Endometrial microvascular endothelial cells (primary cell): Measurements from ENCODE around the gene PLAC1. TPM values are rescaled to one million over a fixed set of nuclear protein-coding genes. Genes with fewer than 3 reads are reported as not detected.

Experiments
- in situ Hi-C: cut with HindIII; loops from 2 replicates; pipeline ENCODE4 v1.10.0; 2017; ENCODE audit warnings: low sequenced_read_pairs, low pct_unique_long_range_greater_than_20kb; ENCODE audit errors: inconsistent ontology term
- total RNA-seq: library from RNA; depleted of rRNA; stranded (reverse); fragments of >200 nt; gene quantifications from one replicate; pipeline ENCODE4 v1.2.3, GENCODE V29; 2015; ENCODE audit errors: inconsistent ontology term

Gene PLAC1
- total RNA-seq, 1 donor from 2014 or later = not detected

DNA sequence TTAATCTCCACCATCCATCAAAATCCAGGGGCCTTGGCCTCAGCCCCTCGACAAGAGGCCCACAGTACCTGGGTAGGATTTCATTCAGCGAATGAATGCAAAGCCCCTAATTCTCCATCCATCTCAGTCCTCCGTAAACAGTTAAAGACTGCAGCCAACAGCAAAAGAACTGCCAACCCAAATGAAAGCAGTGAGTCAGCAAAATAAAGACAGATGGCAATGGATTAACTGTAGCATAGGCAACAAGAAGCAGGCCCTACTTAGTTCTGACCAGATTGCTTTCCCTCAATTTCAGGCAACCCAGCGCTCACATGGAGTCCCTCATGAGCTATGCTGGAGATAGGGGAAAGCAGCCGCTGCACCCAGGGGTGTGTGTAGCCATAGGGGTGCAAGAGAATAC is 21.4 kb downstream of the PLAC1 start:
- in situ Hi-C loops = no loop called here

DNA sequence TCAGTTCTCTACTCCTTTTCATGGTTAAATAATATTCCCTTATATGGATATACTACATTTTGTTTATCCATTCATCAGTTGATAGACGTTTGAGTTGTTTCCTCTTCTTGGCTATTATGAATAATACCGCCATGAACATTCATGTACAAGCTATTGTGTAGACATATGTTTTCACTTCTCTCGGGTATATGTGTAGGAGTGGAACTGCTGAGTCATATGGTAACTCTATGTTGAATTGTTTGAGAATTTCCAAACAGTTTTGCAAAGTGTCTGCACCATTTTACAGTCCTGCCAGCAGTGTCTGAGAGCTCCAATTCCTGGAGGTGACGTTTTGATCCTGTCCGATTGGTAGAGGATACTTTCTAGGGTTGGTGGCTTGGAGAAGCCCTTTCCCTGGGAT is 23.6 kb downstream of the PLAC1 start:
- in situ Hi-C loops = no loop called here

DNA sequence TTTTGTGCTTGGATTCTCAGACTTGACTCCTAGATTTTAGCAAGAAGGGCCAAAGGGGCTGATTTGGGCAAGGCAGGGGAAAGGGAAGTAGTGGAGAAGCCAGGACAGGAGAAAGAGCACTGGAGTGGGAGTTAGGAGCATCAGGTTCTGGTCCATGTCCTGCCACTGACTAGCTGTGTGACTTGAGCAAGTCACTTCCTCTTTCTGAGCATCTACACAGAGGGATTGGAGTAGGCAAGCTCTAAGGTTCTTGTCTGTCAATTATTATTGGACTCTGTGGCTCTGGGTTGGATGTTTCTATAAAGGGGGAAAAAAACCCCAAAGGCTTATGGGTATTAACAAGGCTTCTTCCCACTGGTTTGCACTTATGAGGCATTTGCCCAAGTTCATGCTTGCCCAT is 24.4 kb downstream of the PLAC1 start:
- in situ Hi-C loops = no loop called here

DNA sequence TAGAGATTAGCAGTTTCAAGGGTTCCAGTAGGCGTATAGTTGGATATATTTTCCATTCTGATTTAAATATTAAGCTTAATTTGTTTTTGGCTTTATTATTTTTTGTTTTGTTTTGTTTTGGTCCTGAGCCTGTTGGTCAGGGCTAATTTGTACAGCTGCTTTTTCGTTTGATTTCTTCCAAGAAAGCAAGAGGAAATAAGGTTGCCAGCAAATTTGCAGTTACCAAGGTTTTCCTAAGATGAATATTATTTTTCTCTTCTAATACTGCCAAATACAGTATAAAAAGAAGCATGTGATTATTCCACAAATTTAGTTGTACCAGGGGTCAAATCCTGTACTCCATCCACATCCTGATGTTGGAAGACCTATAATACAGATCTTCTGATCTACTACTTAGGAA is 24.9 kb downstream of the PLAC1 start:
- in situ Hi-C loops = no loop called here

DNA sequence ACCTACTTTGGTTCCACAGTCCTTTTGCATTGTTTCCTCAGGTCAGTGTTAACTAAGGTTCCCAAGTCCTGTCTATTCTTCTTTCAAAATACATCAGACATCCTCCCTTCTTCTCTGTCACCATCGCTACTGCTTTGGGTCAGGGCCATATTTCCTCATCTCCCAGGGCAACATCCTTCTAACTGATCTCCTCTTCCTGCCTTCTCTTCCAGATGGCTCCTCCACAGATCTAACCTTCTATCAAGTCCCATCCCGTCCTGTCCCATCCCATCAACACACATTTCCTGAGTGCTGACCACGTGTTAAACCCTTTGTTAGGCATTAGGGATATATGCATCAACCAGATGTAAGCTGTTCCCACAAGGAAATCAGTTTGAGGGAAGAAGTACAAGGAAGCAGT is 25.9 kb downstream of the PLAC1 start:
- in situ Hi-C loops = no loop called here

DNA sequence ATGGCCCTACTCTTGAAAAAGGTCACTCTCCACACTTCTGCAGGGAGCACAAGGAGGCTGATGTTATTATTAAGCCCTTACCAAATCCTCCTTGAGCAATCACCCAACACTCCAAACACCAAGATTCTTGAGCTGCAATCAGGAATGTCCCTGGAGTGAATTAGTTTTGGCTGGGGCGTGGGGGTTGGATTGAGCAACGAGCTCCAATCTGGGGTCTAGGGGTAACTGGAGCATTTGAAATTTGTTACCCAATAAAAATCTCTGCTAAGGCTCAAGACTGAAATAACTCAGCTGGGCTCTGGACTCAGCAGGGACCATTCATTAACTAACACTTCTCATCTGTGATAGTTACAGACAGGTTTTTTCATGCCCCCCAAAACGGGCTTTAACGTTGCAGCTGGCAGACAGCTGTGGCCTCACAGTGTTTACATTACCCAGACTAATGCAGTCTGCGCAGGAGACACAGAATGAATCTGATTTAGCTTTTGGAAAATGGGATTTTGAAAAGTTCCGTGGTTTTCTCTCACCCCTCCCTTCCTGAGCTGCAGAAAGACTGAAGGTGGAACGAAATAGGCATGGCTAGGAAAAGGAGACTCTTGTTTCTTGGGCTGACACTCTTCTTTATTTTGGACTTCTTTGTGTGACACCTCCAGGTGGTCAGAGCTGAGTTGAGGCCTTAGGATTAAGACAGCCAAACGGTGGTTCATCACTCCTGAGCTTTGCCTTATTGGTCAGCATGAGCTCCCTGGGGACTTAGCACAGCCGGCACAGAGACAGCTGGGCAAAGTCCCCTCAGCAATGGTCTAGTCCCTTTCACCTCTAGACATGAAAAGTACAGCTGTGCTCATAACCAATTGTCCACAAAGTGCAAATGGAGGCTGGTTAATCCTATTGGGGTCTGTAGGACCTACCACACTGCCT is 26.6 kb downstream of the PLAC1 start:
- in situ Hi-C loops = no loop called here

DNA sequence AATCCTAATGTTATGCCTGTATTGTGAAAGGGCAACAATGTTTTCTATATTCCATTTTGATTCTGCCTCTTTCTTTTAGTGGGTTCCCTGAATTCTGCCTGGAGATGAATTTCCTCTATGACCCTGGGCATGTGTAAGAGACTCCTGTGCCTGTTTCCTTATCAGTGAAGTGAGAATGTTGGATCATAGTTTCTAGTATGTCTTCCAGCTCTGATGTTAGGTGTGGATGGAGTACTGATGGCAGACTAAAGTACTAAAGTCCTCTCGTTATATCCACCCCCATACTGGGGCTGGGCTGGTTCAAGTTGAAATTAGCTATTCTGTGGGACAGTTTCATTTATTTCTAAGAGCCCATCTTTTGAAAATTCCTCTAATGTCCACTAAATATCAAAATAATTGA is 29.6 kb downstream of the PLAC1 start:
- in situ Hi-C loops = no loop called here

DNA sequence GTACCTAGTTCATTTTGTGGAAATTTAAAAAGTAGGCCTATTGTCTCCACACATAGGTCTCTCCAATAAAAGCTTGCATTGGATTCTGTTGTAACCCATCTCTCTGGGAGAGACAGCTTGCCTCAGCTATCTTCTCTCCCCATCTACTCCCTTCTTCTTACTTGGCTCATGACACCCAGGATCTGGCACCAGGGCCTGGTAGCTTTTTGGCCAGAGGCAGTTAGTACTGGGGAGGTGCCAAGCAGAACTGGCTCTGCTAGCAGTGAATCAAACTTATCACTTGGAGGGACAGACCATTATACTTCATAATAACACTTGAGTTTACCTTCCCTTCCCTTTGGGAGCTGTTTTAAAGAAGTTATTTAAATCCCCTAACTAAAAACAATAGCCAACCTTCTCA is 31.8 kb downstream of the PLAC1 start:
- in situ Hi-C loops = no loop called here

DNA sequence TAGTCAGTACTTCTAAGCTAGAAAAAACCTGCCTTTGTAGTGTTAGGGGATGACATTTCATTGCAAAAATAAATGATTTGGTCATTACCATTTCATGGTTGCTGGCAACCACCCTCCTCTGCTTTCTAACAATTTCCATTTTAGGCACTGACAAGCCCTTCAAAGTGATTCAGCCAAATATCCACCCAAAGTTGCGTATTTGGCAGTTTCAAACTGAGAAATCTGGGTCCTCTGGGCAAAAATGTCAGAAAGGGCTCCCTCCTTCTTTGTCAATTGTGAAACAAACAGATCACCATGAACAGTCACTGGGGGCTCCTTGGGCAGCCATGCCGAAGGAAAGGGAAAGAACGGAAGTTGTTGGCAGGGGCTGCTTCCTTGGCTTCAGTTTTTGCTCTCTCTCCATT is 33.0 kb downstream of the PLAC1 start:
- in situ Hi-C loops = no loop called here

DNA sequence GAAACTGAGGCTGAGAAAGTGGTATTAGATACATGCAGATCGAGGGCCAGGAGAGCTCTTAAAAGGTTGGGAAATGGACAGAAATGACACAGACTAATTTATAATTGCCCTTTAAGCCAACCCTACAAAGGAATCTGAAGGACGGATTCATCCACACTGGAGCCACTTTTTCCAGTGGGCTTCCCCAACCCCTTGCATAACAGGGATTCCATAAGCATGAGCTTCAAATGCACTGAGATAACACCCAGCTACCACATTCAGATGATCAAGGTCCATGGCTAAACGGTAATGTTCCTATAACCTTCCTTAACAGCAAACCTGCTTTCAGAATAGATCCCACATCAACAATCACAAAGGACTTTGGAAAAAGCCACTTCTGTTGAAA is 34.2 kb downstream of the PLAC1 start:
- in situ Hi-C loops = no loop called here

DNA sequence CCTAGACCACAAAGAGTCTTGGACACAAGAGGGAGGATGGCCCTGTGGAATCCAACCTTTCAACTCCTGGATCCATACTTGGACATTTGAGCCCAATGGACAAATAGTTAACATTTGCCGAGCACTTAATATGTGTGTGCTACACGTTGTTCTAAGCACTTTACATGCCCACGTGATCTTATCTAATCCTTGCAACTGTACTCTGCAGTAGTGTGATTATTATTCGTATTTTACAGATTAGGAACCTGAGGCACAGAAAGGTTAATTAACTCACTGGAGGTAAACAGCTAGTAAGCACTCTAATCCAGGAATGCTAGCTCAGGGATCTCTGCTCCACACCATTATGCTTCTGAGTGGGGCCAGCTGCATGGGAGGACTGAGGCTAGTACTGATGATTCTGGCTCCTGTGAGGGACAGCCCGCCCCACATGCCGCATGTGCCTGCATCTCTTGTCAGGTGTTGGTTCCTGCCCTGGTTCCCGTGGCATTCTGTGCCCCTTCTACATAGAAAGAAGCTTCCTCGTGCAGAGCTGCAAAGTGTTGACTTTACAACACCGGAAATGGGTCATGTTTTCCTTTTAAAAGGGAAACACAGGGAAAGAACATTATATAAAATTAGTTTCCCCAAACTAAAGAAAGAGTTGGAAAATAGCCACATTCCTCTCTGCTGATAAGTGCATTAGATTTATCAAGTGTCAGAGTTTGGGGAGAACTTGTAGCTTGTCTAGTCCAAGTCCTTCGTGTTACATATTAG is 34.8 kb downstream of the PLAC1 start:
- in situ Hi-C loops = no loop called here

DNA sequence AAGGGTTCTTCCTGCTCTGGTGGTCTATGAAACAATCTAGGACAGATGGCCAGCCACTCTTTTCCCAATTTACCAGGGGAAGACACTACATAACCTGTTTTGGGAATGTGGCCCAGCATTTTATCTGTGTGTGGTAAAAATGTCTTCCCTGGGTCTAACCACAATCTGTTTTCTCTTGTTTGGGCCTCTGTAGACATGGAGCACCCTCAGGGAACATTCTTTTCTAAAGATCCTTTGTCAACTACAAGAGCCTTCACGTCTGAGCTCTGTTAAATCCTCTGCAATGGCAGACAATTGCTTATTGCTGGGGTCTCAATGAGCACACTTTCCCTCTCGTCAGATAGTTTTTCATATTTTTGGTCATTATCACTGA is 35.5 kb downstream of the PLAC1 start:
- in situ Hi-C loops = no loop called here

DNA sequence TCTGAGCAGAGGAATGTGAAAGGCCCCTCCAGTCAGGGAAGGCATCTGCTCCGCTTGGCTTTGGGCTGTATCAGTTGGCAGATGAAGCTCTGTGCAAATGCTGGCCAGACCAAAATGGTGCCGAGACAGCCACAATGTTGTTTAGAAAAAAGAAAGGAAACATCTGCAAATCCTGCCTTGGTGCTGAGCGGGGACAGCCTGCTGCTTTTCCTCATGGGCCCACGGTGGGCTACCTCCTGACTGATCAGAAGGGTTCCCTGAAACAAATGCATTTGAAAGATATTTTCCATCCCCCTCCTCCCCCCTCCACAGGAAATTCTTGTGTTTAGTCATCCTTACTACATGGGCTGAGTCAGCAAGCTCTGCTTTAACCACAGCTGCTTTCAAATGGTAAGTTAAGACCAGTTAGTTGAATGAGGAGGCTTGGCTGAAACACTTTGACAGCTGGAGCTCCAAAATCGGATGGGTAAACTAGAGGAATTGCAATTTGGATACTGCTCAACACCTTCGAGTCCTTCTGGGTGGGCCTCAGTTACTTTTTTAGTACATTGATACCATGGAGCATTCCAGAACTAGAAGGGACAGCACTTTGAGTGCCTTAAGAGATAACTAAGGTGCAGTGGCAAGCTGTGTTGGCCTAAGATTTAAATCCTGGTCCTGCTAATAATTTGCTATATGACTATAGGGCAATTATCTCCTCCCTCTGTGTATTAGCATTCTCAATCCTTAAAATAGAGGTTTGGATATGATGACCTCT is 36.0 kb downstream of the PLAC1 start:
- in situ Hi-C loops = no loop called here

DNA sequence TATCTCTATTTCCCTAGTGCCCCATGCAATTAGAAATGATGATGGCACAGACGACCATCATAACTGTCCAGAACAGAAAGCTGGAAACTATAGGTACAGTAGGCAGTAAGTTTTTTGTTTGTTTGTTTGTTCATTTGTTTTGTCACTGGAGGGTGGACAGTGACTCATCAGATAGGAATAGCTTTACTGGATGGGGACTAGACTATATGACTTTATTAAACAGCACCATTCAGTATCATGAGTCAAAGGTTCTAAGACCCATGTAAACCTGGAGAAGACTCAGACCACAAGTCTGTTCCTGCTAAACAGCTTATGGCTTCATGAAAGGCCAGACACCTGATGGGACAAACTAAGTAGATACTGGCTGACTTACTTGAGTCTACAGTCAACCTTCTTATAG is 38.4 kb downstream of the PLAC1 start:
- in situ Hi-C loops = no loop called here

DNA sequence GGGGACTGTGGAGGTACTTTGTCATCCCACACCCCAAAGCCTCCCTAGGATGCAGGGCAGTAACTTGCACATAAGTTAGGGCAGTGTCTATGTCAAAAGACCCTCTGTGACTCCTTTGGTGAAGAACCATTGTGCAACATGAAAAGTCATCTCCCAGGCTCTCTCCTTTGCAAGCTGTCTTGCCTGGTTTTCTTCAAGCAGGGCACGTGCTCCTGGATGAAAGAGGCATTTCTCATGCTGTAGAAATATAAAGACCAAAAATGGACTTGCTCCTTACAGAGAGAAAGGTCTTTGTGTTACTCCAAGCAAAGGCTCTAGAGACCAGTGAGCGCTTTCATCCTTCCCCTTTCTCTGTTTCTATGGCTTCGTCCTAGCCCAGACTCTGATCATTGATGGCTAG is 44.9 kb downstream of the PLAC1 start:
- in situ Hi-C loops = no loop called here

DNA sequence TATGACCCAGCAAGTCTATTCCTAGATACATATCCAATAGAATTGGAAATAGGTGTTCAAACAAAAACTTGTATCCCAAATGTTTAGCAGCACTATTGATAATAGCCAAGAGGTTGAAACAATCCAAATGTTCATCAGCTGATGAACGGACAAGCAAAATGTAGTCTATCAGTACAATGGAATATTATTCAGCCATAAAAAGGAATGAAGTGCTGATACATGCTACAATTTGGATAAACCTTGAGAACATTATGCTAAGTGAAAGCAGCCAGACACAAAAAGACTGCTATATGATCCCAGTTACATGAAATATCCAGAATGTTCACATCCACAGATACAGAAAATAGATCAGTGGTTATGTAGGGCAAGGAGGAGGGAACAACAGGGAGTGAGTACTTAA is 50.1 kb downstream of the PLAC1 start:
- in situ Hi-C loops = no loop called here

DNA sequence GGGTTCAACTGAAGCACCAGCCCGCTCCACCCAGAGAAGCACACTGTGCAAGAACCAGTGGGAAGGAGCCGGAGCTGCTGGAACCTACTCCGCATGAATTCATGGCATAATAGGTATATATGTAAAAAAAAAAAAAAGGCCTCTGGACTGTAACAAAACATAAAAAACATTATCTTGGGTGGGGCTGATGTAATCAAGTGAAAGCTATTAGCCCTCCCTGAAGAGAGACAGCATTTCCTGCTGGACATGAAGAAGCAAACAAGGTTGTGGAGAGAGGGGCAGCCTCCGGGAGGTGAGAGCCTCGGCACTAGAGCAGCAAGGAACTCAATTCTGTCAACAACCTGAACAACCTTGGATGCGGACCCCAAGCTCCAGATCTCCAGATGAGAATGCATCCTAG is 50.7 kb downstream of the PLAC1 start:
- in situ Hi-C loops = no loop called here

DNA sequence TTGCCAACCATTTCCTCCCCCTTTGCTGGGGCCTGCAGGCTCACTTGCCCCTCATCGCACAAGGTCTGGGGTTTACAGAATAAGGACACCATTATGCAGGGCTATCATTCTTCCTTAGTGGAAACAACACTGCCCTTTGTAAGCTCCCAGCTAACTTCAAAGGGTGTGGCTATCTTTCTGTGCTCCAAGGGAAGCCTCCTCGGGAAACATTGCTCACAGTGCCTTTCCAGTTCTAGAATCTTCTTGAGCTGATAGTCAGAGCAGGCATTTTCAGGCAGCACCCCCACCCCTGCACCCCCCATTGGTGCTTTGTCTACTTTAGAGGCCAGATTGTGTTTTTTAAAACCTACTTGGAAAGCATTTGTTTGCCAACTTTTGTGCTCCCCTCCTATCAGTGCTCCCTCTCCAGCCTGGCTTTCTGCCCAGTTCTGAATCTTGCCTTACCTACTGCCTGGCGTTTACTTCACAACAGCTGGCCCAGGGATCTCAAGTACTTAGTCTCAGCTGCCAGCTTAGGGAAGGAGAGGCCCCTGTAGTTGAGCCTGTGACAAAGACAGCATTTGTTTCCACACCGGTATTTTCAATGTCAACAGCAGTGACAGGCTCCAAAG is 53.5 kb downstream of the PLAC1 start:
- in situ Hi-C loops = no loop called here
